ENCODE data around the gene UNC45B. TPM values are rescaled to one million over a fixed set of nuclear protein-coding genes. Genes with fewer than 3 reads are reported as not detected.
A peak's percentile ranks its signal among the peaks of the same experiment; 100 is the strongest.
"Not testable (repeated sequence)": the region's sequence is repeated elsewhere in the genome, so short reads cannot be mapped to it uniquely, and the experiment has no call there.

Gene UNC45B
- total RNA-seq, 2 experiments from 2014 or later = 0.11 to 0.20 TPM

DNA sequence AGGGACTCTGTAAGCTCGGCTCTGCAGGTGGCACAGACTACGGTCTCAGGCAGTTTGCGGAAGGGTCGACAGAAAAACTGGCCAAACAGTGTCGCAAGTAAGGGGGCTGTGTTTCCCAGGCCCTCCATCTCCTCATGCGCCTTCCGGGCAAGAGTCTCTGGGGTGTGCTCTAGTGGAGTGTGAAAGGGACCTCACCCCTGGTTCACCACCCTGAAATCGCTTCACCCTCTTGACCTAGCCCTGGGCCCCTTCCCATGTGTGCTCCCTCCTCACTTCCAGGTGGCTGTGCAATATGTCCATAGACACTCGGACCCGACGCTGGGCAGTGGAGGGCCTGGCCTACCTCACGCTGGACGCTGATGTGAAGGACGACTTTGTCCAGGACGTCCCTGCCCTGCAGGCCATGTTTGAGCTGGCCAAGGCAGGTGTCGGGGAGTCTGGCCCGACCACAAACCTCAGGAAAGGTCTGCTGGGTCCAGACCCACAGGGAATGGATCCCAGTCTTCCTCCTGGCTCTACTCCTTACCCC lies 22.3 kb downstream of the UNC45B start:
- Mint-ChIP-seq H3K36me3 (ENCODE audit: low read depth) (no peaks in the 10 kb centered on the region), H3K27ac (no peak overlapping the region), H3K4me1 (ENCODE audit: low read depth) (peaks cover 48% of the 10 kb centered on the region), H3K4me3 (no peak overlapping the region), H3K9me3 (no peaks in the 10 kb centered on the region), H3K27me3 (no peaks in the 10 kb centered on the region)
- H3K27ac ChIP-seq (ENCODE audit: low read depth in 1 of 2, low read length in 2 of 2) = no peak overlapping the region
- ChIA-PET POLR2A (interaction anchor here (0.8 to 1.8 kb wide), 4 partner anchors 71 to 368 kb away, joined by 3 to 8 read pairs (median 4); no protein-coding TSS in a partner anchor), CTCF (interaction anchor here (0.9 to 1.5 kb wide), 5 partner anchors 9 to 363 kb away, joined by 3 to 9 read pairs (median 4); no protein-coding TSS in a partner anchor)
- TF ChIP-seq, protein P1, sequence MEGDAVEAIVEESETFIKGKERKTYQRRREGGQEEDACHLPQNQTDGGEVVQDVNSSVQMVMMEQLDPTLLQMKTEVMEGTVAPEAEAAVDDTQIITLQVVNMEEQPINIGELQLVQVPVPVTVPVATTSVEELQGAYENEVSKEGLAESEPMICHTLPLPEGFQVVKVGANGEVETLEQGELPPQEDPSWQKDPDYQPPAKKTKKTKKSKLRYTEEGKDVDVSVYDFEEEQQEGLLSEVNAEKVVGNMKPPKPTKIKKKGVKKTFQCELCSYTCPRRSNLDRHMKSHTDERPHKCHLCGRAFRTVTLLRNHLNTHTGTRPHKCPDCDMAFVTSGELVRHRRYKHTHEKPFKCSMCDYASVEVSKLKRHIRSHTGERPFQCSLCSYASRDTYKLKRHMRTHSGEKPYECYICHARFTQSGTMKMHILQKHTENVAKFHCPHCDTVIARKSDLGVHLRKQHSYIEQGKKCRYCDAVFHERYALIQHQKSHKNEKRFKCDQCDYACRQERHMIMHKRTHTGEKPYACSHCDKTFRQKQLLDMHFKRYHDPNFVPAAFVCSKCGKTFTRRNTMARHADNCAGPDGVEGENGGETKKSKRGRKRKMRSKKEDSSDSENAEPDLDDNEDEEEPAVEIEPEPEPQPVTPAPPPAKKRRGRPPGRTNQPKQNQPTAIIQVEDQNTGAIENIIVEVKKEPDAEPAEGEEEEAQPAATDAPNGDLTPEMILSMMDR (IDR thresholded peaks at IDR 0.05) = no peak
- no peak for DNase-seq
- no peak overlapping the region for H3K4me3 ChIP-seq (ENCODE audit: low read length)
- H3K9me3 ChIP-seq (ENCODE audit: control insufficient read depth in 1 of 2, insufficient read depth in 1 of 2, low read length in 2 of 2) = no peaks in the 10 kb centered on the region
- H3K36me3 ChIP-seq (ENCODE audit: insufficient read depth, low read length) = no peaks in the 10 kb centered on the region
- peaks cover 35% of the 10 kb centered on the region for H3K4me1 ChIP-seq (ENCODE audit: insufficient read depth, low read length)
- no peak for ATAC-seq (ENCODE audit: poor library complexity)
- intact Hi-C loops (cut with DNase I, micrococcal nuclease) = loop anchor here (2.0 to 10.0 kb wide), 3 partner anchors 45 to 635 kb away; partner anchors contain the start of gene TAF15 (in 1 of the 2)
- H3K27me3 ChIP-seq (ENCODE audit: control insufficient read depth in 1 of 2, insufficient read depth in 2 of 2, low read length in 2 of 2) = no peaks in the 10 kb centered on the region

DNA sequence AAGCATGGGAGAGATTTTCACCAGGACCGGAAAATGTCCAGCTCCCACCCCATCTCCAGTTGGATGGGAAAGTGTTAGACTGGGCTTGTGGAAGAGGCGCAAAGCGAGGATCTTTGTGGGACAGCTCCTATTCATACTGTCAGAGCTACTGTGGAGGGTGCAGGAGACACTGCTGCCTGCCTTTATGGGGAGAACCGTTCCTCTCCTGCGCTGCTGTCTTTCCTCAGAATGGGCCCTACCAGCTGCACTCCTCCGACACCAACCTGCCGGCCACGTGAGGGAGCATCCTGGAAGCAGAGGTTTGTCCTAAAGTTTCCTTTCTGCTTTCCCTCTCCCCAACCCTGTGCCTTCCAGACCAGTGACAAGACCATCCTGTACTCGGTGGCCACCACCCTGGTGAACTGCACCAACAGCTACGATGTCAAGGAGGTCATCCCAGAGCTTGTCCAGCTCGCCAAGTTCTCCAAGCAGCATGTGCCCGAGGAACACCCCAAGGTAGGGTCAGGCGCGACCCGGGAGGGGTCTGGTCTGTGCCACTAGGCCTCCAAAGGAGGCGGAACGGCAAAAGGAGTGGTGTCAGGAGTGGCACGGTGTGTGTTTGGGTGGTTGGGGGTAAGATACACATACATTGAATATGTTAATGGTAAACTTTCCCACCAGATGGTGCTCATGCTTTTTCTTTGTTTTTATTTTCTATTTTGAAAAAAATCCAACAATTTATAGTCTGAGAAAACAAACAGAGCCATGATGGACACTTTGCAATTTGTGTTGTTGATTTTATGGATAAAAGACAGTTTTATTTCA lies 23.6 kb downstream of the UNC45B start:
- H3K9me3 Mint-ChIP-seq = no peaks in the 10 kb centered on the region
- peak overlapping the region; percentile 92 for H3K27ac Mint-ChIP-seq
- H3K4me1 Mint-ChIP-seq (ENCODE audit: low read depth) = peaks cover 52% of the 10 kb centered on the region
- TF ChIP-seq, protein P1 (IDR thresholded peaks at IDR 0.05) = peak; percentile 68
- no peaks in the 10 kb centered on the region for H3K36me3 ChIP-seq (ENCODE audit: insufficient read depth, low read length)
- intact Hi-C loops (cut with DNase I, micrococcal nuclease) = loop anchor here (1.0 to 2.0 kb wide), 6 partner anchors 44 to 576 kb away; no protein-coding TSS in a partner anchor
- peak in 9 of 14 experiments; percentile 13 to 80 (median 42) for DNase-seq
- peak; percentile 79 for ATAC-seq (ENCODE audit: poor library complexity)
- H3K27ac ChIP-seq (ENCODE audit: low read depth in 1 of 2, low read length in 2 of 2) = no peak overlapping the region
- no peak overlapping the region for H3K4me3 ChIP-seq (ENCODE audit: low read length)
- peak overlapping the region; percentile 80 for H3K4me3 Mint-ChIP-seq
- no peaks in the 10 kb centered on the region for H3K9me3 ChIP-seq (ENCODE audit: control insufficient read depth in 1 of 2, insufficient read depth in 1 of 2, low read length in 2 of 2)
- H3K4me1 ChIP-seq (ENCODE audit: insufficient read depth, low read length) = peaks cover 40% of the 10 kb centered on the region
- POLR2A ChIA-PET = interaction anchor here (0.6 to 1.8 kb wide), 11 partner anchors 10 to 407 kb away, joined by 3 to 8 read pairs (median 5); partner anchors contain the start of genes PEX12 and SLFN5
- H3K36me3 Mint-ChIP-seq (ENCODE audit: low read depth) = no peaks in the 10 kb centered on the region
- no peaks in the 10 kb centered on the region for H3K27me3 Mint-ChIP-seq
- CTCF ChIA-PET = interaction anchor here (1.3 to 3.1 kb wide), 5 partner anchors 11 to 368 kb away, joined by 4 to 9 read pairs (median 7); no protein-coding TSS in a partner anchor
- H3K27me3 ChIP-seq (ENCODE audit: control insufficient read depth in 1 of 2, insufficient read depth in 2 of 2, low read length in 2 of 2) = no peaks in the 10 kb centered on the region

DNA sequence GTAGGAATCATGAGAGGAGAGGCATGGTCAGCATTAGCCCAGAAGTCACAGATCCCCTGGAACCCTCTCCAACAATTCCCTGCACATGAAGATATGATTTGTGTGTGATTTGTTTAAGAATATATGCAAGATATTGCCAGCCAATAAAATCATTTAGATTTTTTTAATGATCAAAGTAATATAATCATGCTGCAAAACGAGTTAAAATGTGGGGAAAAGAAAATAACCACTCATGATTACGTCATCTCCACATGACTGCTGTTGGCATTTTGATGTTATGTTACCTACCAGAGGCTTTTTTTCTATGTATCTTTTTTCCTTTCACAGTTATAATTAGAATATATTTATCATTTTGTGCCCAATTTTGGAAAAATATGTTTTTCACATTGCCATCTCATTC lies 24.2 kb downstream of the UNC45B start:
- peaks cover 42% of the 10 kb centered on the region for H3K4me1 ChIP-seq (ENCODE audit: insufficient read depth, low read length)
- H3K4me3 Mint-ChIP-seq = peak overlapping the region; percentile 80
- TF ChIP-seq, protein P1 (IDR thresholded peaks at IDR 0.05) = no peak
- H3K4me3 ChIP-seq (ENCODE audit: low read length) = no peak overlapping the region
- POLR2A ChIA-PET = interaction anchor here (1.0 to 1.8 kb wide), 10 partner anchors 11 to 407 kb away, joined by 3 to 8 read pairs (median 4); partner anchors contain the start of genes PEX12 and SLFN5
- H3K9me3 ChIP-seq (ENCODE audit: control insufficient read depth in 1 of 2, insufficient read depth in 1 of 2, low read length in 2 of 2) = no peaks in the 10 kb centered on the region
- no peaks in the 10 kb centered on the region for H3K27me3 Mint-ChIP-seq
- H3K4me1 Mint-ChIP-seq (ENCODE audit: low read depth) = peaks cover 55% of the 10 kb centered on the region
- H3K27ac Mint-ChIP-seq = peak overlapping the region; percentile 92
- H3K27me3 ChIP-seq (ENCODE audit: control insufficient read depth in 1 of 2, insufficient read depth in 2 of 2, low read length in 2 of 2) = no peaks in the 10 kb centered on the region
- no peaks in the 10 kb centered on the region for H3K9me3 Mint-ChIP-seq
- CTCF ChIA-PET = interaction anchor here (1.4 to 3.1 kb wide), 2 partner anchors 362 to 368 kb away, joined by 7 to 8 read pairs; no protein-coding TSS in a partner anchor
- H3K36me3 Mint-ChIP-seq (ENCODE audit: low read depth) = no peaks in the 10 kb centered on the region
- ATAC-seq (ENCODE audit: poor library complexity) = peak; percentile 80
- intact Hi-C loops (cut with DNase I, micrococcal nuclease) = loop anchor here (1.0 to 2.0 kb wide), 8 partner anchors 43 to 575 kb away; partner anchors contain the start of gene SLFN11 (in 1 of the 2)
- peak in 3 of 14 experiments; percentile 63 to 75 (median 67) for DNase-seq
- H3K27ac ChIP-seq (ENCODE audit: low read depth in 1 of 2, low read length in 2 of 2) = no peak overlapping the region
- no peaks in the 10 kb centered on the region for H3K36me3 ChIP-seq (ENCODE audit: insufficient read depth, low read length)

DNA sequence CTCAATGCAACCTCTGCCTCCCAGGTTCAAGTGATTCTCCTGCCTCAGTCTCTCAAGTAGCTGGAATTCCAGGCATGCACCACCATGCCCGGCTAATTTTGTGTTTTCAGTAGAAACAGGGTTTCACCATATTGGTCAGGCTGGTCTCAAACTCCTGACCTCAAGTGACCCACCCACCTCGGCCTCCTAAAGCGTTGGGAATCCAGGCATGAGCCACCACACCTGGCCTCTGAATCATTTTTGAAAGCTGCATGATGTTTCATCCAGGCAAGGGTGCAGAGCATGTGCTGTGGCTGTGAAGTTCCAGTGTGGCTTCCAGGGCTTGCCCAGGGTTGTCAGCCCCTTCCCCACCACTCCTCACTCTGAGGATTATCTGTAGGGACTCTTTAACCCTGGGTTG lies 24.7 kb downstream of the UNC45B start:
- DNase-seq, H3K4me3 Mint-ChIP-seq: not testable (repeated sequence)
- POLR2A ChIA-PET = interaction anchor here (1.0 to 2.4 kb wide), 6 partner anchors 42 to 368 kb away, joined by 3 to 9 read pairs (median 4); partner anchors contain the start of gene SLFN5

More for the DNA sequence above, 24.7 kb downstream of the UNC45B start:
- ATAC-seq (ENCODE audit: poor library complexity); H3K4me3 ChIP-seq (ENCODE audit: low read length); H3K36me3 ChIP-seq (ENCODE audit: insufficient read depth, low read length); H3K36me3 Mint-ChIP-seq (ENCODE audit: low read depth); H3K9me3 Mint-ChIP-seq; H3K27me3 Mint-ChIP-seq; H3K9me3 ChIP-seq (ENCODE audit: control insufficient read depth in 1 of 2, insufficient read depth in 1 of 2, low read length in 2 of 2); H3K27ac ChIP-seq (ENCODE audit: low read depth in 1 of 2, low read length in 2 of 2); H3K27me3 ChIP-seq (ENCODE audit: control insufficient read depth in 1 of 2, insufficient read depth in 2 of 2, low read length in 2 of 2): not testable (repeated sequence)
- Mint-ChIP-seq H3K4me1 (ENCODE audit: low read depth) (peaks cover 60% of the 10 kb centered on the region), H3K27ac (peak overlapping the region; percentile 92)
- intact Hi-C loops (cut with DNase I, micrococcal nuclease) = loop anchor here (1.0 to 2.0 kb wide), 2 partner anchors 69 to 200 kb away; partner anchors contain the start of gene SLFN11 (in 1 of the 2)
- CTCF ChIA-PET = interaction anchor here (0.7 to 3.1 kb wide), 2 partner anchors 190 to 367 kb away, joined by 5 to 8 read pairs; no protein-coding TSS in a partner anchor
- H3K4me1 ChIP-seq (ENCODE audit: insufficient read depth, low read length) = peaks cover 47% of the 10 kb centered on the region
